ENCODE measurements around the gene CNTN5.

Gene CNTN5

DNA sequence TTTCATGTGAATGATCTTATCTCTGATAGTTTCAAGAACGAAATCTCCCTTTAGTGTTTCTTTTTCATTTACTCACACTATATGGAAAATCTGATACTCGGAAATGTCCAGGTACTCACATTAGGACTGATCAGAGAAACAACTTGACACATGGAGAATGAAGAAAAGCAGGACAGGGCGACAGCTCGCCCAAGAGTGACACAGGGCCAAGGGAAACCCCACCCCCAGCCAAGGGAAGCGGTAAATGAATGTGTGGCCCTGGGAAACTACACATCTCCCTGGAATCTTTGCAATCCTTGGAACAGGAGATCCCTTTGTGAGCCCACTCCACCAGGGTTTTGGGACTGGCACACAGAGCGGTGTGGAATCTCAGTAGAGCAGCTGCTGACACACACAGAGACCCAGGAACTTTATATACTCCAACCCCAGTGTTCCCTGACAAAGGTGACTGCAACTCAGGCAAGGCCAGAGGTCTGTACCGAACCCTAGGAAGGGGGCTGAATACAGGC is 1362.7 kb downstream of the CNTN5 start:
- no peak for DNase-seq

DNA sequence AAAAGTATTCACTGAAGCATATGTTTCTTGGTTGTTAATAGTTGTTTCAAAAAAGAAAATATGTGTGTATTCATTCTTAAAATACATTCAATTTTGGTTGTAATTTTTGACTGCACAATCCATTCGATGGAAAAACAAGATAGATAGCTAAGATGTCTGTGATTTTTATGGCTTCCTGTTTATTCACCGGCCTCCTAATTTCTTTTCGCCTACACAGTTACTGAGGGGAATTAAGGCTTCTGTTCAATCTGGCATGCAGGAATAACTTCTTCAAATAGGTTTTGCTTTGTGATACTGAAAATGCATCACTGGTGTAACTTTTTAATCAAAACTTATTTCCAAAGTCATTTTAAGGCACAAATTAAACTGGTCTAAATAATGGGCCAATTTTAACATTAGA is 1375.5 kb downstream of the CNTN5 start:
- no peak for DNase-seq

DNA sequence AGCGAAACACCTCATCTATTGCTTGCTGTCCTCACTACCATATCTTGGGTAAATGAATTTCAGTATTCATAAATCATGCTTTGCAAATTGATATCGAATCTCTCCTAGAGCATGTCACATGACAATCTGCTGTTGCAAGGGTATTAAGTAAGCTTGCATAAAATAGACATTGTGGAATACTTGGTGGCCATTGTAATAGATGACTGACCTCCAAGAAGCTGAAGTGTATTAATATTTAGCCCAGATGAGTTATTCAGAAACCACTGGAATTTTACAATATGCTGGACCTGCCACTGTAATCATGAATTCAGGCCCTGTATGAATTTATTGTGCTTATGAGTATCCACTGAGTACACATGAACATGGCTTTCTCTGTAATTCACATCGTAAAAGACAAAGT is 1376.7 kb downstream of the CNTN5 start:
- no peak for DNase-seq

DNA sequence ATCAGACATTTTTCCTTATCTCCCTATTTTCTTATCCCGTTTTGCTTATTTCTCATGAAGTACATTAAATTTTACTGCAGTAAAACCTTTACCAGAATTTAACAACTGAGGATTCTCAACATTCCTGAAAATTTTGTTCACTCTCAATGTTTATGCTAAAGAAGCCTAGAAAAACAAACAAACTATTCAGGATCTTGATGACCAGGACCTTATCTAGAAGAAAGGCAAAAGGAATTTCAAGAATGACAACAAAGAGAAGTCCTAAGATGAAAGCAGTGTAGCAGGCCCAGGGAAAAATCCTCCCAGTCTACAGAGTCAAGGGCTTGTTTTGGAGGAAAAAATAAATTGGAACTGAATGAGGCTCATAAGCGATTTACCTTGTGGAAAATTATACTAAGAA is 1383.1 kb downstream of the CNTN5 start:
- no peak for DNase-seq

DNA sequence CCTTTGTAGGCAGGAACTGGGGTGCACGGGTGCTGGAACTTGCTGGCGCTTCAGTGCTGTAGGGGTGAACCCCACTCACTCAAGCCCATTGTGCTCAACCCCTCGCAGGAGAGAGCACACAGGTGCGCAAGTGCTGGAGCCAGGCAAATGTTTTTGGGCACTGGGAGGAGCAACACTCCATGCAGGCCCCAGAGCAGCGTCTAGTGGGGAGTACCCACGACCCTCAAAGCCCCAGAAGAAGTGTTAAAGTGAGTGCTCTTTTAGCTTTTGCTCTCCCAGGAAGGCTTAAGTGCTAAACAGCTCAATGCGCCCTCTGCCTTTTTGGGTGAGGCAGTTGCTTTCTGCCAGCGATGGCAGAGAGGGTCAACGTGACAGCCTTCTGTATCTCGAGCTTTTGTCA is 1384.2 kb downstream of the CNTN5 start:
- no peak for DNase-seq
